ENCODE data around the gene NFATC2. TPM values are rescaled to one million over a fixed set of nuclear protein-coding genes. Genes with fewer than 3 reads are reported as not detected.

Gene NFATC2
- 10 to 100 TPM; 35.8 to 36.5 TPM for total RNA-seq

- Mint-ChIP-seq H3K4me3 (peak within 1 kb of the TSS; percentile 98), H3K36me3 (peaks cover 30% of the 10 kb centered on the region), H3K4me1 (ENCODE audit: low read depth) (peaks cover 35% of the 10 kb centered on the region), H3K27ac (peak within 1 kb of the TSS; percentile 98), H3K9me3 (no peaks in the 10 kb centered on the region), H3K27me3 (peaks cover 3% of the 10 kb centered on the region)
- DNase-seq: peak; percentile 59
- POLR2A ChIA-PET: interaction anchor here (0.6 to 6.4 kb wide), 16 partner anchors 12 to 585 kb away, joined by 3 to 128 read pairs (median 4); partner anchors contain the start of gene DPM1
- CTCF ChIA-PET: interaction anchor here (0.8 to 6.4 kb wide), 19 partner anchors 11 to 156 kb away, joined by 3 to 53 read pairs (median 4); no protein-coding TSS in a partner anchor
- intact Hi-C loops (cut with micrococcal nuclease): no loop called here
Observed at GRCh38 chr20:51542571-51543421, at the start of gene NFATC2. Gene NFATC2 (minus strand): TSS chr20:51542719. CDS start chr20:51542499, 220 bp downstream.

DNA sequence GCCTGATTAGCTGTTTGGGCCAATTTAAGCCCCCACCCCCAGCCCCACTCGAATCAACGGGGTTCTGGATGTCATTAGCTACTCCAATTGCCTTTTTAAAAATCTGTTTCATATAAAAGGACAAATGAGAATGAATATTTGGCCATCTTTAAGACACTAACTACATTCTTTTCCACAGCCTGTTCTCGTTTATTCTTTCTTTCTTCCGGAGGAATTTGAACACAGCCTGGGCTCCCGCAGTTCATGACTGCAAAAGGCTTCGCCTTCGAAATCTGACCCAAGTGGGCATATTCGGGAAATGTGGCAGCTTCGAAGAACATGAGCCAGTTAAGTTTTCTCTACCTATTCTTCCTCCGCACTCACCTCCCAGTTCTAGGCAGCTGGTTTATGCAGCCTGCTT, 49.4 kb upstream of the NFATC2 start:
- H3K4me3 Mint-ChIP-seq: no peak overlapping the region
- POLR2A ChIA-PET: no interaction called here
- CTCF ChIA-PET: interaction anchor here (1.1 kb wide), 1 partner anchor 50 kb away, joined by 4 read pairs; the partner anchor contains the start of gene NFATC2

GRCh38 chr20:51588762-51589161, 46.2 kb upstream of the NFATC2 start:
- H3K4me1 Mint-ChIP-seq (ENCODE audit: low read depth): peaks cover 6% of the 10 kb centered on the region
- DNase-seq: no peak
- intact Hi-C loops (cut with micrococcal nuclease): no loop called here
- H3K9me3 Mint-ChIP-seq: no peaks in the 10 kb centered on the region
- no peak overlapping the region for H3K4me3 Mint-ChIP-seq
- H3K27me3 Mint-ChIP-seq: no peaks in the 10 kb centered on the region
- CTCF ChIA-PET: no interaction called here
- no peaks in the 10 kb centered on the region for H3K36me3 Mint-ChIP-seq
- no peak overlapping the region for H3K27ac Mint-ChIP-seq
- POLR2A ChIA-PET: no interaction called here

More for the DNA sequence above, 49.4 kb upstream of the NFATC2 start:
- Mint-ChIP-seq H3K27me3 (peaks cover 3% of the 10 kb centered on the region), H3K27ac (no peak overlapping the region), H3K9me3 (no peaks in the 10 kb centered on the region), H3K4me1 (ENCODE audit: low read depth) (peaks cover 26% of the 10 kb centered on the region), H3K36me3 (no peaks in the 10 kb centered on the region)
- intact Hi-C loops (cut with micrococcal nuclease): no loop called here
- DNase-seq: no peak

DNA sequence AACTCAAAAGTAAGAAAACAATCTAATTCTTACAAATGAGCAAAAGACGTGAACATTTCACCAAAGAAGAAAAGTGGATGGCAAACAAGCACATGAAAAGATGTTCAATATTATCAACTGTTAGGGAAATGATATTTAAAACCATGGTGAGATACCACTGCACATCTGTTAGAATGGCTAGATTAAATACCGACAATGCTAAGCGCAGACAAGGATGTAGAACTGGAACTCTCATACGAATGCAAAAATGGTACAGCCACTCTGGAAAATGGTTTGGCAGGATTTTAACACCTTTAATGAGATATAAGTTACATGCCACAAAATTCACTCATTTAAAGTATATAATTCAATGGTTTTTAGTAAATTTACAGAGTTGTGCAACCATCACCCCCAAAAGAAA, 44.6 kb upstream of the NFATC2 start:
- CTCF ChIA-PET: no interaction called here
- H3K9me3 Mint-ChIP-seq: no peaks in the 10 kb centered on the region
- H3K36me3 Mint-ChIP-seq: no peaks in the 10 kb centered on the region
- no peaks in the 10 kb centered on the region for H3K27me3 Mint-ChIP-seq
- H3K27ac Mint-ChIP-seq: no peak overlapping the region
- peaks cover 3% of the 10 kb centered on the region for H3K4me1 Mint-ChIP-seq (ENCODE audit: low read depth)
- POLR2A ChIA-PET: no interaction called here
- no peak for DNase-seq
- intact Hi-C loops (cut with micrococcal nuclease): no loop called here
- no peak overlapping the region for H3K4me3 Mint-ChIP-seq

DNA sequence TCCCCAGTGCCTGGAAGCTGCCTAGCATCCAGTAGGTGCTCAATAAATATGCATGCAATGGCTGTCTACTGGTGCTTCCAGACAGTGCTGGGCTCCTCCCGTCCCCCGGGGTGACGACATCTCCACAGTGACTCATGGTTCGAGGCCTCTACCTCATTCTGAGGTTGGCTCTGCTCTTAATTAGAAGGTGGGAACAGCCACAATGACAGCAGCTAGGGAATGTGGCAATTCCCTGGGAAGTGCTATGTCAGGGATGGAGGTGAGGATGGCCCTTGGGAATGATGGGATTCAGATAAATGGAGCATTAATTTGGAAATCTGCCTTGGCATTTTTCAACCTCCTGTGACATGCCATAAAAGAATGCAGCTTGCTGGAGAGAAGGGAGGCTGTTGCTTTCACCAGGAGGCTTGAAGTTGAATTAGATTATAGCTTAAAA, 43.5 kb upstream of the NFATC2 start:
- intact Hi-C loops (cut with micrococcal nuclease): no loop called here
- Mint-ChIP-seq H3K36me3 (no peaks in the 10 kb centered on the region), H3K27ac (no peak overlapping the region), H3K4me1 (ENCODE audit: low read depth) (peaks cover 3% of the 10 kb centered on the region), H3K27me3 (no peaks in the 10 kb centered on the region), H3K9me3 (no peaks in the 10 kb centered on the region), H3K4me3 (no peak overlapping the region)
- POLR2A ChIA-PET: no interaction called here
- peak; percentile 28 for DNase-seq
- CTCF ChIA-PET: interaction anchor here (0.6 to 1.1 kb wide), 4 partner anchors 8 to 207 kb away, joined by 3 to 5 read pairs (median 4); no protein-coding TSS in a partner anchor

- H3K4me1 Mint-ChIP-seq (ENCODE audit: low read depth): peaks cover 3% of the 10 kb centered on the region
- no peak for DNase-seq
- H3K27me3 Mint-ChIP-seq: no peaks in the 10 kb centered on the region
- ChIA-PET POLR2A (no interaction called here), CTCF (no interaction called here)
- no peak overlapping the region for H3K27ac Mint-ChIP-seq
- H3K36me3 Mint-ChIP-seq: no peaks in the 10 kb centered on the region
- H3K4me3 Mint-ChIP-seq: no peak overlapping the region
- H3K9me3 Mint-ChIP-seq: no peaks in the 10 kb centered on the region
- intact Hi-C loops (cut with micrococcal nuclease): no loop called here
Observed at GRCh38 chr20:51585148-51585547, 42.6 kb upstream of the NFATC2 start.

- CTCF ChIA-PET: interaction anchor here (1.9 kb wide), 1 partner anchor 10 kb away, joined by 11 read pairs; no protein-coding TSS in a partner anchor
- H3K27ac Mint-ChIP-seq: no peak overlapping the region
- intact Hi-C loops (cut with micrococcal nuclease): no loop called here
- no peak for DNase-seq
- POLR2A ChIA-PET: no interaction called here
- H3K36me3 Mint-ChIP-seq: no peaks in the 10 kb centered on the region
- H3K27me3 Mint-ChIP-seq: no peaks in the 10 kb centered on the region
- H3K9me3 Mint-ChIP-seq: no peaks in the 10 kb centered on the region
- H3K4me1 Mint-ChIP-seq (ENCODE audit: low read depth): peaks cover 3% of the 10 kb centered on the region
- H3K4me3 Mint-ChIP-seq: no peak overlapping the region
Observed at GRCh38 chr20:51584737-51585136, 42.2 kb upstream of the NFATC2 start.

GRCh38 chr20:51584116-51584515, 41.6 kb upstream of the NFATC2 start:
- ChIA-PET CTCF (interaction anchor here (1.9 kb wide), 1 partner anchor 11 kb away, joined by 11 read pairs; no protein-coding TSS in a partner anchor), POLR2A (no interaction called here)
- Mint-ChIP-seq H3K4me3 (no peak overlapping the region), H3K27ac (no peak overlapping the region), H3K27me3 (no peaks in the 10 kb centered on the region), H3K9me3 (no peaks in the 10 kb centered on the region), H3K4me1 (ENCODE audit: low read depth) (peaks cover 3% of the 10 kb centered on the region), H3K36me3 (no peaks in the 10 kb centered on the region)
- no peak for DNase-seq
- intact Hi-C loops (cut with micrococcal nuclease): no loop called here

- Mint-ChIP-seq H3K36me3 (no peaks in the 10 kb centered on the region), H3K4me1 (ENCODE audit: low read depth) (peaks cover 3% of the 10 kb centered on the region), H3K4me3 (no peak overlapping the region), H3K27me3 (no peaks in the 10 kb centered on the region), H3K27ac (no peak overlapping the region), H3K9me3 (no peaks in the 10 kb centered on the region)
- intact Hi-C loops (cut with micrococcal nuclease): no loop called here
- CTCF ChIA-PET: interaction anchor here (1.9 kb wide), 1 partner anchor 11 kb away, joined by 11 read pairs; no protein-coding TSS in a partner anchor
- DNase-seq: no peak
- POLR2A ChIA-PET: no interaction called here
Observed at GRCh38 chr20:51583499-51583898, 41.0 kb upstream of the NFATC2 start.

- intact Hi-C loops (cut with micrococcal nuclease): no loop called here
- Mint-ChIP-seq H3K4me3 (no peak overlapping the region), H3K36me3 (no peaks in the 10 kb centered on the region), H3K27me3 (no peaks in the 10 kb centered on the region), H3K9me3 (no peaks in the 10 kb centered on the region), H3K4me1 (ENCODE audit: low read depth) (peaks cover 3% of the 10 kb centered on the region), H3K27ac (no peak overlapping the region)
- ChIA-PET CTCF (interaction anchor here (1.9 kb wide), 1 partner anchor 12 kb away, joined by 11 read pairs; no protein-coding TSS in a partner anchor), POLR2A (no interaction called here)
- no peak for DNase-seq
Observed at GRCh38 chr20:51583073-51583472, 40.6 kb upstream of the NFATC2 start.

GRCh38 chr20:51581571-51581970, 39.1 kb upstream of the NFATC2 start:
- ChIA-PET CTCF (no interaction called here), POLR2A (no interaction called here)
- H3K36me3 Mint-ChIP-seq: no peaks in the 10 kb centered on the region
- H3K27me3 Mint-ChIP-seq: peaks cover 2% of the 10 kb centered on the region
- no peak overlapping the region for H3K4me3 Mint-ChIP-seq
- H3K4me1 Mint-ChIP-seq (ENCODE audit: low read depth): peaks cover 3% of the 10 kb centered on the region
- no peak overlapping the region for H3K27ac Mint-ChIP-seq
- intact Hi-C loops (cut with micrococcal nuclease): no loop called here
- DNase-seq: no peak
- no peaks in the 10 kb centered on the region for H3K9me3 Mint-ChIP-seq

DNA sequence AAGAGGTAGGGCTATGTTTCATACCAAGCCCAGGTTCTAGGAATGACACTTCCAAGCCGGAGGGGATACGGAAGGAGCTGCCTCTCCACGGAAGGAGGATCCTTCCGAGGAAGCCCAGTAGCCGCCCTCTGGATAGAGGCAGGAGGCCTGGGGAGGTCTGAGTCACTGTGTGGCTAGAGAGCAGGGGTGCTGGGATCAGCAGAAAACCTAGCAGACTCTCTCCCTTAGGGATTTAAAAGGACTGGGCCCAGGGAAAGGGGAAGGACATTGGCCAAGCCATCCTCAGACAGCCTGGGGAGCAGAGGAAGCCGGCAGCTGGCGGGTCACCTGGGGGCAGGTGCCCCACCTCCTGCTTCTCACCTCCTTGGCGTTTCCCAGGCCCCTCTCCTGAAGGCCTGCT, 36.6 kb upstream of the NFATC2 start:
- Mint-ChIP-seq H3K4me3 (no peak overlapping the region), H3K27ac (no peak overlapping the region), H3K36me3 (peaks cover 5% of the 10 kb centered on the region), H3K9me3 (peaks cover 10% of the 10 kb centered on the region), H3K4me1 (ENCODE audit: low read depth) (peaks cover 11% of the 10 kb centered on the region), H3K27me3 (peaks cover 2% of the 10 kb centered on the region)
- DNase-seq: no peak
- ChIA-PET POLR2A (no interaction called here), CTCF (interaction anchor here (2.0 kb wide), 1 partner anchor 16 kb away, joined by 7 read pairs; no protein-coding TSS in a partner anchor)
- intact Hi-C loops (cut with micrococcal nuclease): no loop called here

Measured in activated CD4-positive, alpha-beta memory T cell treated with anti-CD3 and anti-CD28 coated beads for 36 hours (primary cell).